ENCODE results near the gene ANAPC16. TPM values are rescaled to one million over a fixed set of nuclear protein-coding genes. Genes with fewer than 3 reads are reported as not detected.
A peak's percentile ranks its signal among the peaks of the same experiment; 100 is the strongest.

The ANAPC16 gene
- polyA plus RNA-seq, 4 donors: 112 to 176 (median 141) TPM

DNA sequence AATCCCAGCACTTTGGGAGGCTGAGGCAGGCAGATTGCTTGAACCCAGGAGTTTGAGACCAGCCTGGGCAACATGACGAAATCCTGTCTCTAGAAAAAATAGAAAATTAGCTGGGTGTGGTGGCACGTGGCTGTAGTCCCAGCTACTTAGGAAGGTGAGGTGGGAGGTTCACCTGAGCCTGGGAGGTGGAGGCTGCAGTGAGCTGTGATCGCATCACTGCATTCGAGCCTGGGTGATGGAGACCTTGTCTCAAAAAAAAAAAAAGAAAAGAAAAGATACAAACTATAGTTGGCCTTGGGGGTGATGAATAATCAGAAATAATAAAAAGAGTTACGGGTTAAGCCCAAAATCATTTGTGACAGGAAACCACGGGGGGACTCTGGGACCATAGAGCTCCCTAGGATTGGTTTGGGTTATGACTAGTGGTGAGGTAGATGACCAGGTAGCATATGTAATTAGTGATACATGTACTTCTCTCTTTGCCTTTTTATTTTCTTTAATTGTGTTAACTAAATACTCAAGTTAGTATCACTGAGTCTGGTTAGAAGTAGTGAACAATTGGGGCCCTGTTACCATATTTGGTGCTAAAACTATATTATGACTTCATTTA lies 10.7 kb downstream of the ANAPC16 start:
- 64 to 79% (median 72%) methylated on average over 6 of the region's 6 CpGs for WGBS, 3 donors
- H3K4me1 ChIP-seq (ENCODE audit: control insufficient read depth in 3 of 3, insufficient read depth in 2 of 3, low read depth in 1 of 3, low read length in 2 of 3): no peaks in the 10 kb centered on the region
- no peak for DNase-seq
- no peaks in the 10 kb centered on the region for H3K27me3 ChIP-seq (ENCODE audit: control insufficient read depth in 3 of 3, insufficient read depth in 3 of 3, low read length in 3 of 3)
- H3K36me3 ChIP-seq (ENCODE audit: control insufficient read depth in 3 of 3, insufficient read depth in 2 of 3, low read depth in 1 of 3, low read length in 3 of 3): peaks cover 2 to 34% (median 2%) of the 10 kb centered on the region in 3 donors
- no peaks in the 10 kb centered on the region for H3K9me3 ChIP-seq (ENCODE audit: control insufficient read depth in 2 of 2, insufficient read depth in 1 of 2, low read depth in 1 of 2, low read length in 1 of 2)
- no peak overlapping the region for H3K27ac ChIP-seq (ENCODE audit: low read depth in 1 of 3, low read length in 2 of 3)
- no peak overlapping the region for H3K4me3 ChIP-seq (ENCODE audit: low read depth in 1 of 3, low read length in 3 of 3)
- FAIRE-seq: no peak

DNA sequence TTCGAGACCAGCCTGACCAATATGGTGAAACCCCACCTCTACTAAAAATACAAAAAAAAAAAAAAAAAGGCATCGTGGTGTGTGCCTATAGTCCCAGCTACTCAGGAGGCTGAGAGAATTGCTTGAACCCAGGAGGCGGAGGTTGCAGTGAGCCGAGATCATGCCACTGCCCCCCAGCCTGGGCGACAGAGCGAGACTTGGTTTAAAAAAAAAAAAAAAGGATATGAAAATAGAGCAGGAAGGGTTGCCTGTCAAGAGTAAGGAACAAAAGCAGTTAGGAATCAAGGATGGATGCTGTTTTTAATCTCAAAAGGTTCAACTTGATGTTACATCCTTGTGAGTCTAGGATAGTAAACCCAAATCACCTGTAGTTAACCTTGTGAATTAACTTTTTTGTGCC lies 12.0 kb downstream of the ANAPC16 start:
- no peaks in the 10 kb centered on the region for H3K4me1 ChIP-seq (ENCODE audit: control insufficient read depth in 3 of 3, insufficient read depth in 2 of 3, low read depth in 1 of 3, low read length in 2 of 3)
- H3K27ac ChIP-seq (ENCODE audit: low read depth in 1 of 3, low read length in 2 of 3): peak overlapping the region in 1 of 3 donors; percentile 36
- DNase-seq (no peak), FAIRE-seq (no peak)
- H3K4me3 ChIP-seq (ENCODE audit: low read depth in 1 of 3, low read length in 3 of 3): no peak overlapping the region
- H3K27me3 ChIP-seq (ENCODE audit: control insufficient read depth in 3 of 3, insufficient read depth in 3 of 3, low read length in 3 of 3): no peaks in the 10 kb centered on the region
- peaks cover 2 to 35% (median 3%) of the 10 kb centered on the region in 3 donors for H3K36me3 ChIP-seq (ENCODE audit: control insufficient read depth in 3 of 3, insufficient read depth in 2 of 3, low read depth in 1 of 3, low read length in 3 of 3)
- 81 to 88% (median 81%) methylated on average over 6 of the region's 6 CpGs for WGBS, 3 donors
- H3K9me3 ChIP-seq (ENCODE audit: control insufficient read depth in 2 of 2, insufficient read depth in 1 of 2, low read depth in 1 of 2, low read length in 1 of 2): no peaks in the 10 kb centered on the region

DNA sequence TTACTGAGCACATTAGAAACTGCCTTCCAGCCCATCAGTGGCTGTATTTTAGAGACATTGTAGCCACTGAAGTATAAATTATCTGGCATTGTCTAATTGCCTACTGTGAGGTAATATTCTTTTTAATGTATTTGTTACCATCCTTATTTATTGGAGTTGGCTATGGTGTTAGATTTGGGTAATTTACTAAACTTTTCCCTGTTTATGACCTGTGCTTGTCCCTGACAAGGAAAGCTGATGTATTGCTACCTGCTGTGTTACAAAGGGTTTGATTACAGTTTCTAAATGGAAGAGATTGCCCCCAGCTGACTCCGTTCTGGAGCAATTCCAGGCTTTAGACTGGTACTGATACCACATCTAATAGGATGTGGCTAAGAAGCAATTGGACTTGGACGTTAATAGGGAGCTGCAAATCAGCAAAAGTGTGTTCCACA lies 12.5 kb downstream of the ANAPC16 start:
- 25 to 52% (median 27%) methylated on average over 2 of the region's 2 CpGs for WGBS, 3 donors
- no peak for FAIRE-seq
- H3K27ac ChIP-seq (ENCODE audit: low read depth in 1 of 3, low read length in 2 of 3): peak overlapping the region in 1 of 3 donors; percentile 36
- H3K27me3 ChIP-seq (ENCODE audit: control insufficient read depth in 3 of 3, insufficient read depth in 3 of 3, low read length in 3 of 3): no peaks in the 10 kb centered on the region
- H3K9me3 ChIP-seq (ENCODE audit: control insufficient read depth in 2 of 2, insufficient read depth in 1 of 2, low read depth in 1 of 2, low read length in 1 of 2): no peaks in the 10 kb centered on the region
- no peaks in the 10 kb centered on the region for H3K4me1 ChIP-seq (ENCODE audit: control insufficient read depth in 3 of 3, insufficient read depth in 2 of 3, low read depth in 1 of 3, low read length in 2 of 3)
- no peak overlapping the region for H3K4me3 ChIP-seq (ENCODE audit: low read depth in 1 of 3, low read length in 3 of 3)
- DNase-seq: no peak
- peaks cover 2 to 38% (median 5%) of the 10 kb centered on the region in 3 donors for H3K36me3 ChIP-seq (ENCODE audit: control insufficient read depth in 3 of 3, insufficient read depth in 2 of 3, low read depth in 1 of 3, low read length in 3 of 3)

DNA sequence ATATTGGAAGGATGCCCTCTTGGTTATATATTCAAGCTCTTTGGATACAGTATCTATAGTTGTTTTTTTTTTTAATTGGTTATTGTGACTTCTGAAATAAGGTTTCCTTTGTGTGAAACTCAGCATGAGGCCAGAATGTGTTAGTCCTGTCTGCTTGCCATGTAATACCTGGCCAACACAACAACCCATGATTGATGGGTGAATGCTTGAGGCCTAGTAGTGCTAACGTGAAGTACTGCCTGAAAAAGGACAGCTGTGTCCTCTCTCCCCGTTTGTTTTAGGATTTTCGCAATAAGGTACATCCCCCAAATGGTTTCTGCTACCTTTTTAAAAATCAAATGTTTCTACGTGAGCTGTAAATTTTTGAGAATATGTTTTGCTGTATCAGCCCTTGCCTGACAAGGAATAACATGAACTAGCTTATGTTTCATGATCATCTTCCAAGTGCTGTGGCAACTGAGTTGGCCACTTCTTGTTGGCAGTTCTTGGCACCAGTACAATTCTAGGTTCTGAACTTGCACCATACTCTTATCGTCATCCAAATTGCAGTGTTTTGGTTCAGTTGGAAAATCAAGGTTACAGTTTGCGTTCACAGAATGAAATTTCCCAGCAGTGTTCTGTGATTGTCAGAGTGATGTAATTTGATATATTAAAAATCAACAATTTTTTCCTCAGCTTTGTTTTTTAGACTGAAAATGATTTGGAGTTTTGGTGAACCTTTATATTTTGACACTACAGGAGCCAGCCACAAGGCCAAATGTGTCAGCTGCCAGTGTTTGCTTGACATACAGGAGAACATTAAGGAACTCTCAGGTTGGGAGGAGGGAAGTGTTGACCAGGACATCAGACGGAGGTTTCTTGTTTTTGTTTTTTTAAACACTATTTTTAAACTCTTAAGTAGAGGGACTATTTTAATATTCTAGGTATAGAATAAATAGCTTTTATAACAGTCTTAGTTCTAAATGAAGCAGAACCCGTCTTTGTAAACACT lies 13.7 kb downstream of the ANAPC16 start:
- FAIRE-seq (no peak), DNase-seq (no peak)
- WGBS, 3 donors: 74 to 79% (median 77%) methylated on average over 8 of the region's 8 CpGs
- Histone ChIP-seq H3K27ac (ENCODE audit: low read depth in 1 of 3, low read length in 2 of 3) (peak overlapping the region in 1 of 3 donors; percentile 63), H3K36me3 (ENCODE audit: control insufficient read depth in 3 of 3, insufficient read depth in 2 of 3, low read depth in 1 of 3, low read length in 3 of 3) (peaks cover 2 to 41% (median 5%) of the 10 kb centered on the region in 3 donors), H3K27me3 (ENCODE audit: control insufficient read depth in 3 of 3, insufficient read depth in 3 of 3, low read length in 3 of 3) (no peaks in the 10 kb centered on the region), H3K4me1 (ENCODE audit: control insufficient read depth in 3 of 3, insufficient read depth in 2 of 3, low read depth in 1 of 3, low read length in 2 of 3) (no peaks in the 10 kb centered on the region), H3K9me3 (ENCODE audit: control insufficient read depth in 2 of 2, insufficient read depth in 1 of 2, low read depth in 1 of 2, low read length in 1 of 2) (no peaks in the 10 kb centered on the region), H3K4me3 (ENCODE audit: low read depth in 1 of 3, low read length in 3 of 3) (no peak overlapping the region)

DNA sequence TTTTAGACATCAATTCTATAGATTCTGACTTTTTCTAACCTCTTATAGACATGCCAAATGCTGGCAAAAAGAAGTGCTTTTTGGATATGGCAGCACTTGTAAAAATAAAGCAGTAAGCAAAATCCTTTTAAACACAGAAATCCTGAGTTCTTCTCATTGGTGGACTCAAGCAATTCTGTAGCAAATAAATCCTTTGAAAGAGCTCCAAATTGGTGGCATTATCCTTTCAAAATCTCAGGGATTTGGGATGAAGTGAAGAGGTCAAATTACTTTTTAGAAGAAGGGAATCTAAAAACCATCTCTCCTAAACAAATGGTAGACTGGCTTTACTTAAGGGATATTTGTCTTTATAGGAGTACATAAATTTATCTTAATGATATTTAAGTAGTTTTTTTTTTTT lies 17.8 kb downstream of the ANAPC16 start:
- no peak for FAIRE-seq
- Histone ChIP-seq H3K9me3 (ENCODE audit: control insufficient read depth in 2 of 2, insufficient read depth in 1 of 2, low read depth in 1 of 2, low read length in 1 of 2) (no peaks in the 10 kb centered on the region), H3K4me3 (ENCODE audit: low read depth in 1 of 3, low read length in 3 of 3) (no peak overlapping the region), H3K27me3 (ENCODE audit: control insufficient read depth in 3 of 3, insufficient read depth in 3 of 3, low read length in 3 of 3) (no peaks in the 10 kb centered on the region), H3K36me3 (ENCODE audit: control insufficient read depth in 3 of 3, insufficient read depth in 2 of 3, low read depth in 1 of 3, low read length in 3 of 3) (peaks cover 5 to 46% (median 12%) of the 10 kb centered on the region in 3 donors), H3K27ac (ENCODE audit: low read depth in 1 of 3, low read length in 2 of 3) (no peak overlapping the region), H3K4me1 (ENCODE audit: control insufficient read depth in 3 of 3, insufficient read depth in 2 of 3, low read depth in 1 of 3, low read length in 2 of 3) (no peaks in the 10 kb centered on the region)
- DNase-seq: no peak

DNA sequence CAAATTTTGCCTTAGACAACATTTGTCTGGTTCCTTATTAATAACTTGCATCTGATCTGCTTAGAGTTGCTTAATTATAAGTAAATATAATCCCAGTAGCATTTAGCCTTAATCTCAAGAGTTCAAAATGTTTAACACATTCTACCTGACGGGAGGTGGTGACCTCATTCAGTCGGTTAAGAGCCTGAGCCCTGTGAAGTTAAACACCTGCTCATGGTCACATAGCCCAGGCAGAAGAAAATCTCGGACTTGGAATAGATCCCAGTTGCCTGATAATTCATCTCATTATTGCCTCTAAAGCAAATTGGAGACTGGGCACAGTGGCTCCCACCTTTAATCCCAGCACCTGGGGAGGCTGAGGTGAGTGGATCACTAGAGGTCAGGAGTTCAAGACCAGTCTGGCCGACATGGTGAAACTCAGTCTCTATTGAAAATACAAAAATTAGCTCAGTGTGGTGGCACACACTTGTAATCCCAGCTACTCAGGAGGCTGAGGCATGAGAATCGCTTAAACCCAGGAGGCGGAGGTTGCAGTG lies 18.8 kb downstream of the ANAPC16 start:
- FAIRE-seq (no peak), DNase-seq (peak in 1 of 2 donors; percentile 58)
- Histone ChIP-seq H3K27me3 (ENCODE audit: control insufficient read depth in 3 of 3, insufficient read depth in 3 of 3, low read length in 3 of 3) (no peaks in the 10 kb centered on the region), H3K36me3 (ENCODE audit: control insufficient read depth in 3 of 3, insufficient read depth in 2 of 3, low read depth in 1 of 3, low read length in 3 of 3) (peaks cover 5 to 47% (median 12%) of the 10 kb centered on the region in 3 donors), H3K27ac (ENCODE audit: low read depth in 1 of 3, low read length in 2 of 3) (no peak overlapping the region), H3K4me1 (ENCODE audit: control insufficient read depth in 3 of 3, insufficient read depth in 2 of 3, low read depth in 1 of 3, low read length in 2 of 3) (no peaks in the 10 kb centered on the region), H3K4me3 (ENCODE audit: low read depth in 1 of 3, low read length in 3 of 3) (no peak overlapping the region), H3K9me3 (ENCODE audit: control insufficient read depth in 2 of 2, insufficient read depth in 1 of 2, low read depth in 1 of 2, low read length in 1 of 2) (no peaks in the 10 kb centered on the region)
- 44 to 73% (median 60%) methylated on average over 6 of the region's 6 CpGs for WGBS, 3 donors

DNA sequence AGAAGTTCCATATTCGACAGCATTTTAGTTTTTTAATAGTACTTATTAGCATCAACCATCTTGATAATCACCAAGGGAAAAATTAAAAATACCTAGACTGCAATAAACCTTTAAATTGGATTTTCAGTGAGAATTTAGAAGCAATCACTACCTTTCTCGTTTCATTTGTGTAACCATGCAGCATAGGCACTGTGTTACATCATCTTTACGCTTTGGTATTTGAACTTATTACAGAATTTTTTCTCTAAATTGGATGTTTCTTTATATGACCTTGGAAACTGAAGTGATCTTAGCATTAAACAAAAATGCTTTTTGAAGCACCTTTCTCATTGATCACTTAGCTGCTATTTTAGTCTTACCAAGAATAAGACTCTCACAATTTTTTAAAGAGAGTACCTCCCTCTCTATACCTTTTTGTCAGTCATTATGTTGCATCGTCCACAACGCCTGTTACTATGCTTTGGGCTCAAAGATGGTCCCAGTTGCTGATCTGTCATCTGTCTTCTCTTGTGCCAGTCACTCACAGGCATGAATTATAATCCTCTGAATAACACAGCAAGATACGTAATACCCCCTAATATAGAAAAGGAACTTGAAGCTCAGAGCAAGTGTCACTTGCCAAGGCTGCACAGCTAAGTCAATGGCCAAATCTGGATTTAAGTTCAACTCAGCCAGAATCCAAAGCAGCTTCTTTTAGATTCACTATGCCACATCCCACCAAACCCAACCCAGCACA lies 19.9 kb downstream of the ANAPC16 start:
- Histone ChIP-seq H3K9me3 (ENCODE audit: control insufficient read depth in 2 of 2, insufficient read depth in 1 of 2, low read depth in 1 of 2, low read length in 1 of 2) (no peaks in the 10 kb centered on the region), H3K27me3 (ENCODE audit: control insufficient read depth in 3 of 3, insufficient read depth in 3 of 3, low read length in 3 of 3) (no peaks in the 10 kb centered on the region), H3K27ac (ENCODE audit: low read depth in 1 of 3, low read length in 2 of 3) (no peak overlapping the region), H3K4me1 (ENCODE audit: control insufficient read depth in 3 of 3, insufficient read depth in 2 of 3, low read depth in 1 of 3, low read length in 2 of 3) (no peaks in the 10 kb centered on the region), H3K36me3 (ENCODE audit: control insufficient read depth in 3 of 3, insufficient read depth in 2 of 3, low read depth in 1 of 3, low read length in 3 of 3) (peaks cover 3 to 43% (median 12%) of the 10 kb centered on the region in 3 donors), H3K4me3 (ENCODE audit: low read depth in 1 of 3, low read length in 3 of 3) (no peak overlapping the region)
- no peak for DNase-seq
- FAIRE-seq: no peak
- 90 to 91% (median 91%) methylated on average over 6 of the region's 6 CpGs for WGBS, 3 donors
